Activated T-cell treated with anti-CD3 and anti-CD28 coated beads, Interleukin-2, amount 50 U/mL, for 1 hour (primary cell): ENCODE measurements around the gene CRYBG3.
"Not testable (repeated sequence)": the region's sequence is repeated elsewhere in the genome, so short reads cannot be mapped to it uniquely, and the experiment has no call there.

Experiments
- DNase-seq: peaks from one replicate; pipeline ENCODE4 v3.0.0-alpha.2; 2020

Gene CRYBG3

GRCh38 chr3:97901313-97902248 lies 79.8 kb downstream of the CRYBG3 start:
- DNase-seq = no peak

- not testable (repeated sequence) for DNase-seq
Observed at GRCh38 chr3:97909830-97910229, 88.0 kb downstream of the CRYBG3 start.

GRCh38 chr3:97910236-97910831 lies 88.5 kb downstream of the CRYBG3 start:
- peak; percentile 46 for DNase-seq

- no peak for DNase-seq
Observed at GRCh38 chr3:97910931-97911351, 89.1 kb downstream of the CRYBG3 start.

- DNase-seq = no peak
Observed at GRCh38 chr3:97911459-97911858, 89.6 kb downstream of the CRYBG3 start.

- DNase-seq = no peak
Observed at GRCh38 chr3:97914388-97914787, 92.6 kb downstream of the CRYBG3 start.

GRCh38 chr3:97916576-97916975 lies 94.8 kb downstream of the CRYBG3 start:
- no peak for DNase-seq

GRCh38 chr3:97917813-97918536 lies 96.2 kb downstream of the CRYBG3 start:
- DNase-seq = no peak

GRCh38 chr3:97927704-97928103 lies 105.9 kb downstream of the CRYBG3 start:
- DNase-seq = no peak

GRCh38 chr3:97928986-97929385 lies 107.2 kb downstream of the CRYBG3 start:
- no peak for DNase-seq

- no peak for DNase-seq
Observed at GRCh38 chr3:97930018-97930417, 108.2 kb downstream of the CRYBG3 start.

GRCh38 chr3:97931218-97931617 lies 109.4 kb downstream of the CRYBG3 start:
- DNase-seq = no peak

- DNase-seq = no peak
Observed at GRCh38 chr3:97932387-97932801, 110.6 kb downstream of the CRYBG3 start.

GRCh38 chr3:97934980-97935695 lies 113.3 kb downstream of the CRYBG3 start:
- DNase-seq = no peak

- no peak for DNase-seq
Observed at GRCh38 chr3:97935842-97936241, 114.0 kb downstream of the CRYBG3 start.

- no peak for DNase-seq
Observed at GRCh38 chr3:97937205-97937604, 115.4 kb downstream of the CRYBG3 start.

GRCh38 chr3:97938444-97938843 lies 116.6 kb downstream of the CRYBG3 start:
- no peak for DNase-seq

- no peak for DNase-seq
Observed at GRCh38 chr3:97939401-97939800, 117.6 kb downstream of the CRYBG3 start.

GRCh38 chr3:97940034-97940433 lies 118.2 kb downstream of the CRYBG3 start:
- DNase-seq = no peak

GRCh38 chr3:97942801-97943546 lies 121.2 kb downstream of the CRYBG3 start:
- no peak for DNase-seq

- no peak for DNase-seq
Observed at GRCh38 chr3:97948351-97949109, 126.7 kb downstream of the CRYBG3 start.
